ENCODE data around the gene IZUMO1. TPM values are rescaled to one million over a fixed set of nuclear protein-coding genes. Genes with fewer than 3 reads are reported as not detected.

IZUMO1 gene
- total and polyA plus RNA-seq, 9 of the 15 experiments (the other 6 are each of a cell fraction or from before 2014, with no cell fraction given) = 0.14 to 2.1 (median 0.73) TPM

- TF ChIP-seq UBTF (IDR thresholded peaks at IDR 0.05; ENCODE audit: borderline replicate concordance in 1 of 2, low read depth in 2 of 2, low read length in 2 of 2) (no peak), CBFA2T3 (IDR thresholded peaks at IDR 0.05) (no peak), BCOR (IDR thresholded peaks at IDR 0.05) (no peak), IRF9 (tag; IDR thresholded peaks at IDR 0.05) (no peak), ELF1 (tag; IDR thresholded peaks at IDR 0.05) (peak; percentile 35; the same call in 1 of the 2 replicates), PTRF (tag; IDR thresholded peaks at IDR 0.05) (no peak), PPARD (CRISPR knock-in tag; IDR thresholded peaks at IDR 0.05) (no peak), SPI1 (IDR thresholded peaks at IDR 0.05; ENCODE audit: borderline replicate concordance, low read depth, low read length) (peak; percentile 83; the same call in 1 of the 2 replicates), TEAD1 (CRISPR knock-in tag; IDR thresholded peaks at IDR 0.05) (no peak), CREB1 (IDR thresholded peaks at IDR 0.05) (peak; percentile 88), CREB1 (CRISPR knock-in tag; IDR thresholded peaks at IDR 0.05) (peak; percentile 87)
These were observed 20.2 kb downstream of the IZUMO1 start (continued) for GRCh38 chr19:48726556-48726955.
